Sigmoid colon (tissue), 7 donors: ENCODE results near the gene NEK6. TPM values are rescaled to one million over a fixed set of nuclear protein-coding genes. Genes with fewer than 3 reads are reported as not detected.
A peak's percentile ranks its signal among the peaks of the same experiment; 100 is the strongest.

Source experiments
- DNase-seq: peaks from one replicate; pipeline ENCODE4 v3.0.0-alpha.2; 2019
- H3K27ac ChIP-seq, 4 donors: fragments of 200-600 bp; sonication (generic); one replicate each; pipeline ENCODE4 v1.5.1; 2016 to 2019; ENCODE audit warnings: mild to moderate bottlenecking in 1 of 4
- H3K27me3 ChIP-seq, 3 donors: fragments of 200-600 bp; sonication (generic); one replicate each; pipeline ENCODE4 v1.5.1; 2019; ENCODE audit warnings: mild to moderate bottlenecking in 1 of 3
- H3K36me3 ChIP-seq, 4 donors: fragments of 200-600 bp; sonication (generic); one replicate each; pipeline ENCODE4 v1.5.1; 2016 to 2019
- H3K4me1 ChIP-seq, 4 donors: fragments of 200-600 bp; sonication (generic); one replicate each; pipeline ENCODE4 v1.5.1; 2017 to 2019
- H3K4me3 ChIP-seq, 4 donors: fragments of 200-600 bp; sonication (generic); one replicate each; pipeline ENCODE4 v1.5.1; 2017 to 2019; ENCODE audit warnings: mild to moderate bottlenecking in 2 of 4, moderate library complexity in 1 of 4
- H3K9me3 ChIP-seq, 4 donors: fragments of 200-600 bp in 3 of 4; sonication (generic) in 3 of 4; one replicate each; pipeline versions ENCODE4 v1.5.1 to v1.6.1; 2013 to 2019
- EP300 ChIP-seq, 4 donors: sonication (generic); formaldehyde crosslinking; IDR thresholded peaks; one replicate each; pipeline ENCODE4 v1.6.1; 2017; ENCODE audit warnings: antibody characterized with exemption in 4 of 4
- POLR2A ChIP-seq, 2 donors: fragments of 450-650 bp; IDR thresholded peaks; one replicate each; pipeline ENCODE4 v1.6.1; 2016; ENCODE audit warnings: antibody characterized with exemption in 2 of 2, mild to moderate bottlenecking in 2 of 2, moderate library complexity in 2 of 2
- POLR2AphosphoS5 ChIP-seq, 4 donors: sonication (generic); formaldehyde crosslinking; IDR thresholded peaks; one replicate each; pipeline ENCODE4 v1.6.1; 2017; ENCODE audit warnings: antibody characterized with exemption in 4 of 4
- WGBS, 2 donors: extraction: QIAGEN DNeasy Blood & Tissue Kit; methylation state at CpG; one replicate each; pipeline ENCODE4 v1.1.7; 2013; 5-methylcytosine and 5-hydroxymethylcytosine counted together
- intact Hi-C: fragments of 100-400 bp; cut with DNase I; formaldehyde crosslinking; loops from one replicate; pipeline ENCODE4 v1.15.1; 2023
- polyA plus RNA-seq, 3 donors: library from polyadenylated mRNA; stranded (reverse); fragments of 200-250 nt; gene quantifications; one replicate each; pipeline ENCODE4 v1.2.3, GENCODE V29; 2013
- total RNA-seq, 4 donors: library from RNA; depleted of rRNA; stranded (reverse); fragments of >200 nt; gene quantifications; one replicate each; pipeline ENCODE4 v1.1.0, GENCODE V29; 2016
- TF ChIP-seq, protein P1 (sequence below), 4 experiments: fragments of 450-650 bp in 3 of 4; fragments of 200-600 bp in 1 of 4; IDR thresholded peaks; one replicate each; pipeline ENCODE4 v1.5.1; 2016 to 2019; ENCODE audit warnings: antibody characterized with exemption in 4 of 4, mild to moderate bottlenecking in 3 of 4, moderate library complexity in 2 of 4
- donor health status: healthy with polysubstance abuse.
- donor health status: Bipolar disorder and iron deficiency.
- donor health status: healthy.

The NEK6 gene
- total and polyA plus RNA-seq, 7 donors, result 8.2 to 36.2 (median 18.7) TPM

- no peaks in the 10 kb centered on the region for H3K36me3 ChIP-seq
- no peak for TF ChIP-seq POLR2A (IDR thresholded peaks at IDR 0.05)
- no peak for TF ChIP-seq POLR2AphosphoS5 (IDR thresholded peaks at IDR 0.05)
- TF ChIP-seq EP300 (IDR thresholded peaks at IDR 0.05), result no peak
- TF ChIP-seq, protein P1, sequence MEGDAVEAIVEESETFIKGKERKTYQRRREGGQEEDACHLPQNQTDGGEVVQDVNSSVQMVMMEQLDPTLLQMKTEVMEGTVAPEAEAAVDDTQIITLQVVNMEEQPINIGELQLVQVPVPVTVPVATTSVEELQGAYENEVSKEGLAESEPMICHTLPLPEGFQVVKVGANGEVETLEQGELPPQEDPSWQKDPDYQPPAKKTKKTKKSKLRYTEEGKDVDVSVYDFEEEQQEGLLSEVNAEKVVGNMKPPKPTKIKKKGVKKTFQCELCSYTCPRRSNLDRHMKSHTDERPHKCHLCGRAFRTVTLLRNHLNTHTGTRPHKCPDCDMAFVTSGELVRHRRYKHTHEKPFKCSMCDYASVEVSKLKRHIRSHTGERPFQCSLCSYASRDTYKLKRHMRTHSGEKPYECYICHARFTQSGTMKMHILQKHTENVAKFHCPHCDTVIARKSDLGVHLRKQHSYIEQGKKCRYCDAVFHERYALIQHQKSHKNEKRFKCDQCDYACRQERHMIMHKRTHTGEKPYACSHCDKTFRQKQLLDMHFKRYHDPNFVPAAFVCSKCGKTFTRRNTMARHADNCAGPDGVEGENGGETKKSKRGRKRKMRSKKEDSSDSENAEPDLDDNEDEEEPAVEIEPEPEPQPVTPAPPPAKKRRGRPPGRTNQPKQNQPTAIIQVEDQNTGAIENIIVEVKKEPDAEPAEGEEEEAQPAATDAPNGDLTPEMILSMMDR (IDR thresholded peaks at IDR 0.05), result no peak
- DNase-seq, result peak; percentile 29
- no peak overlapping the region for H3K4me3 ChIP-seq
- H3K4me1 ChIP-seq, result peaks cover 0 to 5% (median 2%) of the 10 kb centered on the region in 4 donors
- no peak overlapping the region for H3K27ac ChIP-seq
- intact Hi-C loops, result no loop called here
- no peaks in the 10 kb centered on the region for H3K9me3 ChIP-seq
- WGBS, 2 donors, result 90 to 91% methylated on average over 6 of the region's 6 CpGs
- no peaks in the 10 kb centered on the region for H3K27me3 ChIP-seq
Measured at GRCh38 chr9:124215368-124215910, 42.3 kb upstream of the NEK6 start.

DNA sequence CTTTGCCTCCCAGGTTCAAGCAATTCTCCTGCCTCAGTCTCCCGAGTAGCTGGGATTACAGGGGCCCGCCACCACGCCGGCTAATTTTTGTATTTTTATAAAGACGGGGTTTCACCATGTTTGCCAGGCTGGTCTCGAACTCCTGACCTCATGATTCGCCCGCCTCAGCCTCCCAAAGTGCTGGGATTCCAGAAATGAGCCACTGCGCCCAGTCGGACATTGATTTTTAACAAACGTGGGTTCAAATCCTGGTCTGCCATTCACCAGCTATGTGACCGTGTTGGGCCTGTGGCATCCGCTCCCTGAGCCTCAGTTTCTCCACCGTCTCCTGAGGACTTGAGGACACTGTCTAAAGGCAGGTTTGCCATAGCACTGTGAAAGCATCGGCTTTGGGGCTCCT lies 41.8 kb upstream of the NEK6 start:
- H3K4me1 ChIP-seq, result peaks cover 0 to 10% (median 7%) of the 10 kb centered on the region in 4 donors
- no peak overlapping the region for H3K4me3 ChIP-seq
- H3K9me3 ChIP-seq, result no peaks in the 10 kb centered on the region
- no peaks in the 10 kb centered on the region for H3K27me3 ChIP-seq
- TF ChIP-seq POLR2A (IDR thresholded peaks at IDR 0.05) (no peak), POLR2AphosphoS5 (IDR thresholded peaks at IDR 0.05) (no peak), EP300 (IDR thresholded peaks at IDR 0.05) (no peak)
- TF ChIP-seq, protein P1 (IDR thresholded peaks at IDR 0.05), result no peak
- intact Hi-C loops, result no loop called here
- 96 to 97% methylated on average over 15 of the region's 15 CpGs for WGBS, 2 donors
- peak; percentile 41 for DNase-seq
- no peaks in the 10 kb centered on the region for H3K36me3 ChIP-seq
- peak overlapping the region in 1 of 4 donors; percentile 14 for H3K27ac ChIP-seq

DNA sequence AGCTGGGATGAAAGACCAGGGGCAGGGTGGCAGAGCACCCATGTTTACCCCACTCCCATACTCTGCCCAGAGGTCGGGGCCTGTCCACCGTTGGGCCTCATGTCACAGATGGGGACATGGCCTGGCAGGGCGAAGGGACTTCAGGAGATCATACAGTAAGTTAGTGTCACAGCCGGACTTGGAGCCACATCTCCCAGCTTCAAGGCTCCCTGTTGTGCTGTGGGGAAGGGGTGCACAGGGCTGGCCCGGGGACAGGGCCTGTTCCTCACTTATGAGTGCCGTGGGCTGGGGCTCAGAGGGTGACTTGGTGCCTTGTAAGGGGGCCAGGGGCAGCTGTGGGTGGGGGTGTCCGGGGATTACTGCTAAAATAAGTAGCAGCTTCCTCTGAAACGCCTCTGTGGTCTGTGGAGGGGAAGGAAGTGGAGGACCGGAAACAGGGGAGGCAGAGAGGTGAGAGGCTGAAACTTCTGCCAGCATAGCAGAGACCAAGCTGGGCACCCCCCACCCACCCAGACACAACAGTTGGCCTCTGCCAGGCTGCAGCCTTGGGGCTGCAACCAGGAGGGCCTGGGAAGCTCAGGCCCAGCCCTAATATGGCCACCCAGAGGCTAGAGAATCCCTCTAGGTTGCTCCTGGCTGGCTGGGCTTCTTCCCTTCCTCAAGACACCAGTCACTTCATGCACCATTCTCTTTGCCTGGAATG lies 41.1 kb upstream of the NEK6 start:
- peaks cover 0 to 15% (median 13%) of the 10 kb centered on the region in 4 donors for H3K4me1 ChIP-seq
- WGBS, 2 donors, result 51 to 79% methylated on average over 9 of the region's 9 CpGs
- H3K36me3 ChIP-seq, result no peaks in the 10 kb centered on the region
- no peaks in the 10 kb centered on the region for H3K27me3 ChIP-seq
- peak overlapping the region; percentile 14 to 34 (median 33) for H3K27ac ChIP-seq
- TF ChIP-seq, protein P1 (IDR thresholded peaks at IDR 0.05), result no peak
- TF ChIP-seq POLR2AphosphoS5 (IDR thresholded peaks at IDR 0.05) (no peak), EP300 (IDR thresholded peaks at IDR 0.05) (no peak), POLR2A (IDR thresholded peaks at IDR 0.05) (no peak)
- H3K4me3 ChIP-seq, result no peak overlapping the region
- intact Hi-C loops, result no loop called here
- peak; percentile 54 for DNase-seq
- H3K9me3 ChIP-seq, result no peaks in the 10 kb centered on the region

DNA sequence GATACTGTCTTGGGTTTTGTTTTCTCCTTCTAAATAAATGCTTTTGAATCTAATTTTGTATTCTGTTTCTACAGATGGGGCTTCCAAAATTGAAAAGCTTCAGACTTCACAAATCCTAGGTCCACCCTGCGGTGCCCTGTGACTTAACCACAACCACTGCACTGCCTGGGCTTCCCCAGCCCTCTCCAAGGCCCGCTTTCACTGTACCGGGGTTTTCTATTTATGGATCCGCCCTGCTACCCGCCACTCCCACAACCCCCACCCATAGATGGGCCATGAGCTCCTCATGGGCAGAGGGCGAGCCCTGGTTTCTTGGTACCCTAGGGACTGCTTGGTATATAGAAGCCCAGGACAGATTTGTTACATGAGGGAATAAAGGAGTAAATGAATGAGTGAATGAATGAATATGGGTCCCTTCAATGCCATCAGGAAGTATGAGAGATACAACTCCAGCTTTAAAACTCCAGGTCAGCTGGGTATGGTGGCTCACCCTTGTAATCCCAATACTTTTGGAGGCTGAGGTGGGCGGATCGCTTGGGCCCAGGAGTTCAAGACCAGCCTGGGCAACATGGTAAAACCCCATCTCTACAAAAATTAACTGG lies 39.8 kb upstream of the NEK6 start:
- peak; percentile 45 for DNase-seq
- no peak for TF ChIP-seq POLR2AphosphoS5 (IDR thresholded peaks at IDR 0.05)
- no peak for TF ChIP-seq POLR2A (IDR thresholded peaks at IDR 0.05)
- TF ChIP-seq, protein P1 (IDR thresholded peaks at IDR 0.05), result no peak
- TF ChIP-seq EP300 (IDR thresholded peaks at IDR 0.05), result no peak
- intact Hi-C loops, result no loop called here
- Histone ChIP-seq H3K4me3 (no peak overlapping the region), H3K27me3 (no peaks in the 10 kb centered on the region), H3K27ac (peak overlapping the region in 3 of 4 donors; percentile 15 to 52 (median 34)), H3K36me3 (no peaks in the 10 kb centered on the region), H3K9me3 (no peaks in the 10 kb centered on the region), H3K4me1 (peaks cover 0 to 15% (median 14%) of the 10 kb centered on the region in 4 donors)
- 60 to 77% methylated on average over 8 of the region's 8 CpGs for WGBS, 2 donors
